Measurements from ENCODE around the gene AMDHD2. TPM values are rescaled to one million over a fixed set of nuclear protein-coding genes. Genes with fewer than 3 reads are reported as not detected.

Gene AMDHD2
- total and polyA plus RNA-seq, 2 of the 13 experiments (the other 11 are each of a cell fraction or from before 2014, with no cell fraction given) = 33.5 to 39.1 TPM

DNA sequence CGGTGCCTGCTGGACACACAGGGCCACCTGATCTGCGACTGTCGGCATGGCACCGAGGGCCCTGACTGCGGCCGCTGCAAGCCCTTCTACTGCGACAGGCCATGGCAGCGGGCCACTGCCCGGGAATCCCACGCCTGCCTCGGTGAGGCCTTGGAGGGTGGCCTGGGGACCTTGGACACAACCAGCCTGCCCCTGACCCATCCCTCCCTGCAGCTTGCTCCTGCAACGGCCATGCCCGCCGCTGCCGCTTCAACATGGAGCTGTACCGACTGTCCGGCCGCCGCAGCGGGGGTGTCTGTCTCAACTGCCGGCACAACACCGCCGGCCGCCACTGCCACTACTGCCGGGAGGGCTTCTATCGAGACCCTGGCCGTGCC is 47.7 kb upstream of the AMDHD2 start:
- H3K4me2 ChIP-seq (ENCODE audit: low read depth, low read length) = peak overlapping the region; percentile 89
- ChIA-PET CTCF (ENCODE audit: low intra/inter-chr PET ratio, low total read pairs) (no interaction called here), POLR2A (interaction anchor here (0.8 kb wide), 1 partner anchor 12 kb away, joined by 3 read pairs; the partner anchor contains the start of gene TEDC2)
- no peak overlapping the region for H3K27ac ChIP-seq (ENCODE audit: extremely low read length, insufficient read depth, low read length)
- H3K9me3 ChIP-seq (ENCODE audit: low read length) = no peaks in the 10 kb centered on the region
- no peaks in the 10 kb centered on the region for H3K36me3 ChIP-seq (replicated peaks in 1 of 2; ENCODE audit: control insufficient read depth in 1 of 2, insufficient read depth in 2 of 2, low read length in 2 of 2)
- no TSS peak for BruUV-seq (replicated peaks)
- ATAC-seq (no peak), FAIRE-seq (no peak), DNase-seq (ENCODE audit: low spot score) (no peak)
- 62% methylated on average over 6 of the region's 27 CpGs for WGBS (ENCODE audit: low lambda C conversion rate)
- intact Hi-C loops (cut with micrococcal nuclease; ENCODE audit: unreplicated experiment) = loop anchor here (5.0 kb wide), 1 partner anchor 40 kb away; no protein-coding TSS in a partner anchor
- H2AFZ ChIP-seq (ENCODE audit: low read length) = no peak overlapping the region
- peaks cover 9% of the 10 kb centered on the region; the same call in 1 of the 2 replicates for H4K20me1 ChIP-seq (ENCODE audit: insufficient read depth, low read length)
- H3K27me3 ChIP-seq (ENCODE audit: control insufficient read depth in 1 of 2, insufficient read depth in 2 of 2, low read length in 2 of 2) = peaks cover 8 to 25% of the 10 kb centered on the region in 2 experiments
- H3K9ac ChIP-seq (ENCODE audit: insufficient read depth, low read depth, low read length) = no peak overlapping the region
- peak overlapping the region in 1 of 3 experiments; percentile 85; a peak in 2 of 6 replicates for H3K4me3 ChIP-seq (replicated peaks in 1 of 3; ENCODE audit: insufficient read depth in 1 of 3, low read depth in 2 of 3, low read length in 3 of 3)
- H3K4me1 ChIP-seq (ENCODE audit: insufficient read depth, low read length) = peaks cover 71% of the 10 kb centered on the region
- H3K79me2 ChIP-seq (ENCODE audit: insufficient read depth, low read length) = no peaks in the 10 kb centered on the region
- in situ Hi-C loops (cut with HindIII; ENCODE audit: extremely low pct_ligation_motif_present, low pct_unique_long_range_greater_than_20kb) = no loop called here
- TF ChIP-seq ZNF235 (CRISPR knock-in tag; IDR thresholded peaks at IDR 0.05; ENCODE audit: borderline replicate concordance) = 0 out of 2 replicates have a peak, but pooled peaks have one; percentile 43
- TF ChIP-seq, protein P1, sequence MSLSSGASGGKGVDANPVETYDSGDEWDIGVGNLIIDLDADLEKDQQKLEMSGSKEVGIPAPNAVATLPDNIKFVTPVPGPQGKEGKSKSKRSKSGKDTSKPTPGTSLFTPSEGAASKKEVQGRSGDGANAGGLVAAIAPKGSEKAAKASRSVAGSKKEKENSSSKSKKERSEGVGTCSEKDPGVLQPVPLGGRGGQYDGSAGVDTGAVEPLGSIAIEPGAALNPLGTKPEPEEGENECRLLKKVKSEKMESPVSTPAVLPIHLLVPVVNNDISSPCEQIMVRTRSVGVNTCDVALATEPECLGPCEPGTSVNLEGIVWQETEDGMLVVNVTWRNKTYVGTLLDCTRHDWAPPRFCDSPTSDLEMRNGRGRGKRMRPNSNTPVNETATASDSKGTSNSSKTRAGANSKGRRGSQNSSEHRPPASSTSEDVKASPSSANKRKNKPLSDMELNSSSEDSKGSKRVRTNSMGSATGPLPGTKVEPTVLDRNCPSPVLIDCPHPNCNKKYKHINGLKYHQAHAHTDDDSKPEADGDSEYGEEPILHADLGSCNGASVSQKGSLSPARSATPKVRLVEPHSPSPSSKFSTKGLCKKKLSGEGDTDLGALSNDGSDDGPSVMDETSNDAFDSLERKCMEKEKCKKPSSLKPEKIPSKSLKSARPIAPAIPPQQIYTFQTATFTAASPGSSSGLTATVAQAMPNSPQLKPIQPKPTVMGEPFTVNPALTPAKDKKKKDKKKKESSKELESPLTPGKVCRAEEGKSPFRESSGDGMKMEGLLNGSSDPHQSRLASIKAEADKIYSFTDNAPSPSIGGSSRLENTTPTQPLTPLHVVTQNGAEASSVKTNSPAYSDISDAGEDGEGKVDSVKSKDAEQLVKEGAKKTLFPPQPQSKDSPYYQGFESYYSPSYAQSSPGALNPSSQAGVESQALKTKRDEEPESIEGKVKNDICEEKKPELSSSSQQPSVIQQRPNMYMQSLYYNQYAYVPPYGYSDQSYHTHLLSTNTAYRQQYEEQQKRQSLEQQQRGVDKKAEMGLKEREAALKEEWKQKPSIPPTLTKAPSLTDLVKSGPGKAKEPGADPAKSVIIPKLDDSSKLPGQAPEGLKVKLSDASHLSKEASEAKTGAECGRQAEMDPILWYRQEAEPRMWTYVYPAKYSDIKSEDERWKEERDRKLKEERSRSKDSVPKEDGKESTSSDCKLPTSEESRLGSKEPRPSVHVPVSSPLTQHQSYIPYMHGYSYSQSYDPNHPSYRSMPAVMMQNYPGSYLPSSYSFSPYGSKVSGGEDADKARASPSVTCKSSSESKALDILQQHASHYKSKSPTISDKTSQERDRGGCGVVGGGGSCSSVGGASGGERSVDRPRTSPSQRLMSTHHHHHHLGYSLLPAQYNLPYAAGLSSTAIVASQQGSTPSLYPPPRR (CRISPR knock-in tag; IDR thresholded peaks at IDR 0.05; ENCODE audit: borderline replicate concordance) = no peak
- no peak for TF ChIP-seq MAF1 (CRISPR knock-in tag; IDR thresholded peaks at IDR 0.05; ENCODE audit: borderline replicate concordance)
- TF ChIP-seq, protein P2, sequence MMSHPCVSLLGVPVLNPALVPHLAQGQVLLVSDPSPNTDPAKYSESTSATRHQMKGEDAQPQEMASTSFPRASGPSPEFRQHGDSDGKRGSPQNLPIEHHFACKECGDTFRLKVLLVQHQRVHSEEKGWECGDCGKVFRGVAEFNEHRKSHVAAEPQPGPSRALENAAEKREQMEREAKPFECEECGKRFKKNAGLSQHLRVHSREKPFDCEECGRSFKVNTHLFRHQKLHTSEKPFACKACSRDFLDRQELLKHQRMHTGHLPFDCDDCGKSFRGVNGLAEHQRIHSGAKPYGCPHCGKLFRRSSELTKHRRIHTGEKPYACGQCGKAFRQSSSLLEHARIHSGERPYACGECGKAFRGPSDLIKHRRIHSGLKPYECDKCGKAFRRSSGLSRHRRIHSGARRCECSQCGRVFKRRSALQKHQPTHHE (CRISPR knock-in tag; IDR thresholded peaks at IDR 0.05; ENCODE audit: borderline replicate concordance) = no peak
- TF ChIP-seq ZNF550 (CRISPR knock-in tag; IDR thresholded peaks at IDR 0.05; ENCODE audit: borderline replicate concordance) = 0 out of 2 replicates have a peak, but pooled peaks have one; percentile 18
- no peak for TF ChIP-seq ELF3 (CRISPR knock-in tag; IDR thresholded peaks at IDR 0.05)
- TF ChIP-seq ZEB1 (IDR thresholded peaks at IDR 0.05; ENCODE audit: insufficient replicate concordance, low read depth) = no peak
- TF ChIP-seq NFYB (CRISPR knock-in tag; IDR thresholded peaks at IDR 0.05) = no peak
- TF ChIP-seq DNMT1 (CRISPR knock-in tag; IDR thresholded peaks at IDR 0.05) = 0 out of 2 replicates have a peak, but pooled peaks have one; percentile 42
- no peak for TF ChIP-seq SMARCE1 (IDR thresholded peaks at IDR 0.05; ENCODE audit: borderline replicate concordance)
- TF ChIP-seq HDAC1 (CRISPR knock-in tag; IDR thresholded peaks at IDR 0.05) = no peak; the same call in 1 of the 2 replicates
- no peak for TF ChIP-seq HNRNPH1 (optimal IDR thresholded peaks at IDR 0.05; ENCODE audit: low read depth, low read length)
- no peak for TF ChIP-seq ZNF766 (CRISPR knock-in tag; IDR thresholded peaks at IDR 0.05; ENCODE audit: borderline replicate concordance)
- TF ChIP-seq TCF12 (IDR thresholded peaks at IDR 0.05) = no peak
- no peak for TF ChIP-seq TCF12 (CRISPR knock-in tag; IDR thresholded peaks at IDR 0.05)
- no peak for TF ChIP-seq SRY (CRISPR knock-in tag; IDR thresholded peaks at IDR 0.05)
- 0 out of 2 replicates have a peak, but pooled peaks have one; percentile 52 for TF ChIP-seq SMAD1 (CRISPR knock-in tag; IDR thresholded peaks at IDR 0.05; ENCODE audit: borderline replicate concordance, low read depth)
- 0 out of 2 replicates have a peak, but pooled peaks have one; percentile 17 for TF ChIP-seq ZNF83 (CRISPR knock-in tag; IDR thresholded peaks at IDR 0.05; ENCODE audit: borderline replicate concordance)
